Measurements from ENCODE around the gene BTLA.
"Not testable (repeated sequence)": the region's sequence is repeated elsewhere in the genome, so short reads cannot be mapped to it uniquely, and the experiment has no call there.

Gene BTLA

GRCh38 chr3:112424394-112424793, 74.9 kb downstream of the BTLA start:
- Histone ChIP-seq H3K4me3 (ENCODE audit: low read depth in 1 of 2, low read length in 2 of 2) (no peak overlapping the region), H3K27ac (ENCODE audit: low read depth, low read length) (no peak overlapping the region), H3K36me3 (ENCODE audit: control insufficient read depth in 1 of 2, insufficient read depth in 2 of 2, low read length in 2 of 2) (no peaks in the 10 kb centered on the region), H3K27me3 (ENCODE audit: control insufficient read depth in 1 of 2, insufficient read depth in 2 of 2, low read length in 2 of 2) (no peaks in the 10 kb centered on the region), H3K9ac (ENCODE audit: low read depth in 1 of 2, low read length in 2 of 2) (no peak overlapping the region), H3K4me1 (ENCODE audit: control insufficient read depth in 1 of 2, insufficient read depth in 2 of 2, low read length in 2 of 2) (peaks cover 0 to 5% of the 10 kb centered on the region in 2 donors), H3K9me3 (ENCODE audit: control insufficient read depth in 1 of 2, low read length in 2 of 2) (no peaks in the 10 kb centered on the region)

GRCh38 chr3:112422921-112423320, 76.4 kb downstream of the BTLA start:
- not testable (repeated sequence) for H3K9ac ChIP-seq (ENCODE audit: low read depth in 1 of 2, low read length in 2 of 2); H3K4me1 ChIP-seq (ENCODE audit: control insufficient read depth in 1 of 2, insufficient read depth in 2 of 2, low read length in 2 of 2); H3K36me3 ChIP-seq (ENCODE audit: control insufficient read depth in 1 of 2, insufficient read depth in 2 of 2, low read length in 2 of 2); H3K27me3 ChIP-seq (ENCODE audit: control insufficient read depth in 1 of 2, insufficient read depth in 2 of 2, low read length in 2 of 2); H3K9me3 ChIP-seq (ENCODE audit: control insufficient read depth in 1 of 2, low read length in 2 of 2); H3K27ac ChIP-seq (ENCODE audit: low read depth, low read length); H3K4me3 ChIP-seq (ENCODE audit: low read depth in 1 of 2, low read length in 2 of 2)

- not testable (repeated sequence) for H3K9ac ChIP-seq (ENCODE audit: low read depth in 1 of 2, low read length in 2 of 2); H3K9me3 ChIP-seq (ENCODE audit: control insufficient read depth in 1 of 2, low read length in 2 of 2); H3K27me3 ChIP-seq (ENCODE audit: control insufficient read depth in 1 of 2, insufficient read depth in 2 of 2, low read length in 2 of 2); H3K4me1 ChIP-seq (ENCODE audit: control insufficient read depth in 1 of 2, insufficient read depth in 2 of 2, low read length in 2 of 2); H3K27ac ChIP-seq (ENCODE audit: low read depth, low read length); H3K4me3 ChIP-seq (ENCODE audit: low read depth in 1 of 2, low read length in 2 of 2); H3K36me3 ChIP-seq (ENCODE audit: control insufficient read depth in 1 of 2, insufficient read depth in 2 of 2, low read length in 2 of 2)
These were observed 80.7 kb downstream of the BTLA start for GRCh38 chr3:112418526-112418925.

- Histone ChIP-seq H3K27ac (ENCODE audit: low read depth, low read length) (no peak overlapping the region), H3K4me3 (ENCODE audit: low read depth in 1 of 2, low read length in 2 of 2) (no peak overlapping the region), H3K27me3 (ENCODE audit: control insufficient read depth in 1 of 2, insufficient read depth in 2 of 2, low read length in 2 of 2) (no peaks in the 10 kb centered on the region), H3K9me3 (ENCODE audit: control insufficient read depth in 1 of 2, low read length in 2 of 2) (no peaks in the 10 kb centered on the region), H3K4me1 (ENCODE audit: control insufficient read depth in 1 of 2, insufficient read depth in 2 of 2, low read length in 2 of 2) (peaks cover 10 to 11% of the 10 kb centered on the region in 2 donors), H3K9ac (ENCODE audit: low read depth in 1 of 2, low read length in 2 of 2) (no peak overlapping the region), H3K36me3 (ENCODE audit: control insufficient read depth in 1 of 2, insufficient read depth in 2 of 2, low read length in 2 of 2) (no peaks in the 10 kb centered on the region)
These were observed 81.5 kb downstream of the BTLA start for GRCh38 chr3:112417696-112418318.

- Histone ChIP-seq H3K9ac (ENCODE audit: low read depth in 1 of 2, low read length in 2 of 2) (no peak overlapping the region), H3K27ac (ENCODE audit: low read depth, low read length) (no peak overlapping the region), H3K4me3 (ENCODE audit: low read depth in 1 of 2, low read length in 2 of 2) (no peak overlapping the region), H3K36me3 (ENCODE audit: control insufficient read depth in 1 of 2, insufficient read depth in 2 of 2, low read length in 2 of 2) (no peaks in the 10 kb centered on the region), H3K9me3 (ENCODE audit: control insufficient read depth in 1 of 2, low read length in 2 of 2) (no peaks in the 10 kb centered on the region), H3K4me1 (ENCODE audit: control insufficient read depth in 1 of 2, insufficient read depth in 2 of 2, low read length in 2 of 2) (peaks cover 10 to 11% of the 10 kb centered on the region in 2 donors), H3K27me3 (ENCODE audit: control insufficient read depth in 1 of 2, insufficient read depth in 2 of 2, low read length in 2 of 2) (no peaks in the 10 kb centered on the region)
These were observed 82.7 kb downstream of the BTLA start for GRCh38 chr3:112416391-112417212.

- Histone ChIP-seq H3K4me3 (ENCODE audit: low read depth in 1 of 2, low read length in 2 of 2) (no peak overlapping the region), H3K36me3 (ENCODE audit: control insufficient read depth in 1 of 2, insufficient read depth in 2 of 2, low read length in 2 of 2) (no peaks in the 10 kb centered on the region)
These were observed 83.9 kb downstream of the BTLA start for GRCh38 chr3:112415390-112415789.

More at GRCh38 chr3:112415390-112415789, 83.9 kb downstream of the BTLA start:
- H3K27me3 ChIP-seq (ENCODE audit: control insufficient read depth in 1 of 2, insufficient read depth in 2 of 2, low read length in 2 of 2) = no peaks in the 10 kb centered on the region
- no peak overlapping the region for H3K9ac ChIP-seq (ENCODE audit: low read depth in 1 of 2, low read length in 2 of 2)
- no peaks in the 10 kb centered on the region for H3K9me3 ChIP-seq (ENCODE audit: control insufficient read depth in 1 of 2, low read length in 2 of 2)
- H3K4me1 ChIP-seq (ENCODE audit: control insufficient read depth in 1 of 2, insufficient read depth in 2 of 2, low read length in 2 of 2) = peaks cover 10 to 11% of the 10 kb centered on the region in 2 donors
- no peak overlapping the region for H3K27ac ChIP-seq (ENCODE audit: low read depth, low read length)

Measured in duodenal mucosa (tissue), 2 donors.